ENCODE measurements around the gene SLC22A13.

DNA sequence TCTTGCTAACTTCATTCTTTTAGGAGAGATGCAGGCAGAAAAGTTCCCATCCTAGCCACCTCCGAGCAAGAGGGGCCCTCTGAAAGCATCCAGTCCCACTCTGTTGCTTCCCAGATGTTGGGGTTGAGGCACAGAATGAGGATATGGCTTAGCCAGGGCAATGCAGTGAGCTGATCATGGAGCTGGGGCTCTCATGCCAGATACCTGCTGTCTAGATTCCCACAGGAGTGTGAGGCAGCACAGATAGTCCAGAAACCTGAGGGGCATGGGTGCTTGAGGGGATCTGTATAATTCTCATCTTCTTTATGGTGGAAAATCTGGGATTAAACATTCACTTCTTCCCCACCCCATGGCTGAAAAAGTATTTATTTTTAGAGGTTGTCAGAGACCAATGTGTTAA lies 1.2 kb downstream of the SLC22A13 start:
- TF ChIP-seq, protein P1, sequence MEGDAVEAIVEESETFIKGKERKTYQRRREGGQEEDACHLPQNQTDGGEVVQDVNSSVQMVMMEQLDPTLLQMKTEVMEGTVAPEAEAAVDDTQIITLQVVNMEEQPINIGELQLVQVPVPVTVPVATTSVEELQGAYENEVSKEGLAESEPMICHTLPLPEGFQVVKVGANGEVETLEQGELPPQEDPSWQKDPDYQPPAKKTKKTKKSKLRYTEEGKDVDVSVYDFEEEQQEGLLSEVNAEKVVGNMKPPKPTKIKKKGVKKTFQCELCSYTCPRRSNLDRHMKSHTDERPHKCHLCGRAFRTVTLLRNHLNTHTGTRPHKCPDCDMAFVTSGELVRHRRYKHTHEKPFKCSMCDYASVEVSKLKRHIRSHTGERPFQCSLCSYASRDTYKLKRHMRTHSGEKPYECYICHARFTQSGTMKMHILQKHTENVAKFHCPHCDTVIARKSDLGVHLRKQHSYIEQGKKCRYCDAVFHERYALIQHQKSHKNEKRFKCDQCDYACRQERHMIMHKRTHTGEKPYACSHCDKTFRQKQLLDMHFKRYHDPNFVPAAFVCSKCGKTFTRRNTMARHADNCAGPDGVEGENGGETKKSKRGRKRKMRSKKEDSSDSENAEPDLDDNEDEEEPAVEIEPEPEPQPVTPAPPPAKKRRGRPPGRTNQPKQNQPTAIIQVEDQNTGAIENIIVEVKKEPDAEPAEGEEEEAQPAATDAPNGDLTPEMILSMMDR (IDR thresholded peaks at IDR 0.05; ENCODE audit: low read length), result no peak
- TF ChIP-seq EZH2 (IDR thresholded peaks at IDR 0.05; ENCODE audit: borderline replicate concordance, low read length), result no peak

All from OCI-LY1 (cell line).